ENCODE results near the gene ANO9.

DNA sequence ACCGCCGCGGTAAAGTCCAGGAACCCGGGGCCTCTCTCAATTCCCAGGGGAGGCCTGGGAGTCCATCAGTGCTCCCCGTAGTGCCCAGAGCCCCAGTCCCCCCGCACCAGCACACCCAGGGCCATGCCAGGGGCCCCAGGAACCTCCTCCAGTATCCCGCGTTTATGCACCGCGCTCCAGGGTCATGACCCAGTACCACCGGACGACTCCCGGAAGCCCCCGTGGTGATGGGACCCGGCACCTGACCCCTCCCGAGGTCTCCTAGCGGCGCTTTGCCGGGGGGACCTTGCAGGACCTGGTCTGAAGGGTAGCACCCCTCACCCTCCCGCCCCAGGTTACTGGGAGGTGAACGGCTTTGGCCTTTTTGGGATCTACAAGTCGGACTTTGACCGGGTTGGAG lies 61.3 kb downstream of the ANO9 start:
- TF ChIP-seq, protein P1, sequence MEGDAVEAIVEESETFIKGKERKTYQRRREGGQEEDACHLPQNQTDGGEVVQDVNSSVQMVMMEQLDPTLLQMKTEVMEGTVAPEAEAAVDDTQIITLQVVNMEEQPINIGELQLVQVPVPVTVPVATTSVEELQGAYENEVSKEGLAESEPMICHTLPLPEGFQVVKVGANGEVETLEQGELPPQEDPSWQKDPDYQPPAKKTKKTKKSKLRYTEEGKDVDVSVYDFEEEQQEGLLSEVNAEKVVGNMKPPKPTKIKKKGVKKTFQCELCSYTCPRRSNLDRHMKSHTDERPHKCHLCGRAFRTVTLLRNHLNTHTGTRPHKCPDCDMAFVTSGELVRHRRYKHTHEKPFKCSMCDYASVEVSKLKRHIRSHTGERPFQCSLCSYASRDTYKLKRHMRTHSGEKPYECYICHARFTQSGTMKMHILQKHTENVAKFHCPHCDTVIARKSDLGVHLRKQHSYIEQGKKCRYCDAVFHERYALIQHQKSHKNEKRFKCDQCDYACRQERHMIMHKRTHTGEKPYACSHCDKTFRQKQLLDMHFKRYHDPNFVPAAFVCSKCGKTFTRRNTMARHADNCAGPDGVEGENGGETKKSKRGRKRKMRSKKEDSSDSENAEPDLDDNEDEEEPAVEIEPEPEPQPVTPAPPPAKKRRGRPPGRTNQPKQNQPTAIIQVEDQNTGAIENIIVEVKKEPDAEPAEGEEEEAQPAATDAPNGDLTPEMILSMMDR (IDR thresholded peaks at IDR 0.05; ENCODE audit: low read depth, low read length) = no peak
- TF ChIP-seq EZH2phosphoT487 (IDR thresholded peaks at IDR 0.05; ENCODE audit: low read depth) = no peak
